ENCODE results near the gene SULF2.

DNA sequence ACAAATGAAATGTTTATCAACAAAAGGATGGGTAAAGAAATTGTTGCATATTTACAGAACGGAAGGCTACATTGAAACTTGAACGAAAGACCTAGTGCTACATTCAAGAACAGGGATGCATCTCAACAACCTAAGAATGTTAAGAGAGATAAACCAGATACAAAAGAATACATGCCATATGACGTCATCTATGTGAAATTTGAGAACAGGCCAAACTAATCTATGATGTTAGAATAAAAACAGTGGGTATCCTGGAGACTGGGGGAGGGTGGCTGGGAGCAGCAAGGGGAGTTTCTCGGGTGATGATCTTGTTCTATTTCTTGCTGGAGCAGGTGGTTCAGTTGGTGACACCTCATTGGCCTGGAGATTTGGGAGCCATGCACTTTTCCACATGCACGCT is 81.5 kb downstream of the SULF2 start:
- TF ChIP-seq ZFP3 (CRISPR knock-in tag; IDR thresholded peaks at IDR 0.05) (no peak), PPARA (CRISPR knock-in tag; IDR thresholded peaks at IDR 0.05; ENCODE audit: borderline replicate concordance) (no peak), RARB (CRISPR knock-in tag; IDR thresholded peaks at IDR 0.05) (no peak), GLIS3 (CRISPR knock-in tag; IDR thresholded peaks at IDR 0.05) (no peak), TCF4 (CRISPR knock-in tag; IDR thresholded peaks at IDR 0.05; ENCODE audit: borderline replicate concordance) (no peak), ARNTL (CRISPR knock-in tag; IDR thresholded peaks at IDR 0.05; ENCODE audit: borderline replicate concordance, low read depth) (no peak), ZNF70 (CRISPR knock-in tag; IDR thresholded peaks at IDR 0.05) (no peak), PATZ1 (CRISPR knock-in tag; IDR thresholded peaks at IDR 0.05; ENCODE audit: borderline replicate concordance) (no peak), ZFP30 (CRISPR knock-in tag; IDR thresholded peaks at IDR 0.05) (no peak; the same call in 1 of the 2 replicates), ZNF8 (CRISPR knock-in tag; IDR thresholded peaks at IDR 0.05) (no peak), OSR1 (CRISPR knock-in tag; IDR thresholded peaks at IDR 0.05) (no peak)
- TF ChIP-seq, protein P1, sequence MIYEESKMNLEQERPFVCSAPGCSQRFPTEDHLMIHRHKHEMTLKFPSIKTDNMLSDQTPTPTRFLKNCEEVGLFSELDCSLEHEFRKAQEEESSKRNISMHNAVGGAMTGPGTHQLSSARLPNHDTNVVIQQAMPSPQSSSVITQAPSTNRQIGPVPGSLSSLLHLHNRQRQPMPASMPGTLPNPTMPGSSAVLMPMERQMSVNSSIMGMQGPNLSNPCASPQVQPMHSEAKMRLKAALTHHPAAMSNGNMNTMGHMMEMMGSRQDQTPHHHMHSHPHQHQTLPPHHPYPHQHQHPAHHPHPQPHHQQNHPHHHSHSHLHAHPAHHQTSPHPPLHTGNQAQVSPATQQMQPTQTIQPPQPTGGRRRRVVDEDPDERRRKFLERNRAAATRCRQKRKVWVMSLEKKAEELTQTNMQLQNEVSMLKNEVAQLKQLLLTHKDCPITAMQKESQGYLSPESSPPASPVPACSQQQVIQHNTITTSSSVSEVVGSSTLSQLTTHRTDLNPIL (CRISPR knock-in tag; IDR thresholded peaks at IDR 0.05; ENCODE audit: low read depth), result 0 out of 2 replicates have a peak, but pooled peaks have one; percentile 49
